ENCODE results near the gene C1orf74.

DNA sequence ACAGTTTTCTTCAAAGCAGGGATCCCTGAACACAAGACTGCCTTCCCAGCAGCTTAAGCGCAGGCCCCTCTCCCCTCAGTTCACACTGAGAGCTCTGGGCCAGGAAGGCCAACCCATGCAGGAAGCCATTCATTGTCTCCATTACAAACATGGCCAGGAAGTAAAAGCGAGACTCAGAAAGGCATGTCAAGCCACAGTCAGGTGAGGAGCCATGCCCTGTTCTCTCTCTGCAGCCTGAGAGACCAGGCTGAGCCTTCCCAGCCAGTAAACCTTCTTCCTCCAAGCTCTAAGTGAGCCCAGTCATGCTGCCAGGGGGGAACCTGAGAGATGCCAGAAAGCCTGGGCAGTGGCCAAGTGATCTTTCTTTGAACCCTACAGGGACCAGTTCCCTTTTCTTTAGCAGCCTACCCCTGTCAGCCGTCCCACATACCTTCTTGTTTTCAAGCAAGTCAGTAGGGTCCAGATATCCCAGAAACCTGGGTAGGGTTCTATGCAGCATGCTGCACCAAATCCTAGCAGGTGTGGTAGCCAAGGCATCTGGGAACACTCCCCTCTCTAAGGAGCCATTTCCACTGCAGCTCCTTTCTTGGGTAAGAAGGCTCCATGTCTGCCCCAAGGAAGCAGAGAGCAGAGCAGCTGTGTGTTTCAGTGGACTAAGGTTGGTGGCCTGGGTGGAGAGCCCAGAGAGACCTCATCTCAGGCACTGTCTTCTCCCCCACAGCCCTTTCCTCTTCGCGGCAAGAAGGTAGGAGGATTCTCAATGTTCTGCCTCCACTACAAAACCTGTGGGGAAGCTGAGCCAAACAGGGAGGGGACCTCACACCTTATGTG, 27.5 kb downstream of the C1orf74 start:
- TF ChIP-seq, protein P1, sequence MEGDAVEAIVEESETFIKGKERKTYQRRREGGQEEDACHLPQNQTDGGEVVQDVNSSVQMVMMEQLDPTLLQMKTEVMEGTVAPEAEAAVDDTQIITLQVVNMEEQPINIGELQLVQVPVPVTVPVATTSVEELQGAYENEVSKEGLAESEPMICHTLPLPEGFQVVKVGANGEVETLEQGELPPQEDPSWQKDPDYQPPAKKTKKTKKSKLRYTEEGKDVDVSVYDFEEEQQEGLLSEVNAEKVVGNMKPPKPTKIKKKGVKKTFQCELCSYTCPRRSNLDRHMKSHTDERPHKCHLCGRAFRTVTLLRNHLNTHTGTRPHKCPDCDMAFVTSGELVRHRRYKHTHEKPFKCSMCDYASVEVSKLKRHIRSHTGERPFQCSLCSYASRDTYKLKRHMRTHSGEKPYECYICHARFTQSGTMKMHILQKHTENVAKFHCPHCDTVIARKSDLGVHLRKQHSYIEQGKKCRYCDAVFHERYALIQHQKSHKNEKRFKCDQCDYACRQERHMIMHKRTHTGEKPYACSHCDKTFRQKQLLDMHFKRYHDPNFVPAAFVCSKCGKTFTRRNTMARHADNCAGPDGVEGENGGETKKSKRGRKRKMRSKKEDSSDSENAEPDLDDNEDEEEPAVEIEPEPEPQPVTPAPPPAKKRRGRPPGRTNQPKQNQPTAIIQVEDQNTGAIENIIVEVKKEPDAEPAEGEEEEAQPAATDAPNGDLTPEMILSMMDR (IDR thresholded peaks at IDR 0.05), result no peak
- TF ChIP-seq POLR2A (IDR thresholded peaks at IDR 0.05) (no peak), POLR2AphosphoS5 (IDR thresholded peaks at IDR 0.05) (no peak), EP300 (IDR thresholded peaks at IDR 0.05; ENCODE audit: low read depth) (no peak)
